Measurements from ENCODE around the gene NTRK3.

Gene NTRK3

GRCh38 chr15:88003541-88004327, 252.8 kb downstream of the NTRK3 start:
- no peak for DNase-seq (ENCODE audit: low read depth in 3 of 3, low spot score in 1 of 3)

- DNase-seq (ENCODE audit: low read depth in 3 of 3, low spot score in 1 of 3) = no peak
Observed at GRCh38 chr15:88002706-88003105, 253.8 kb downstream of the NTRK3 start.

- no peak for DNase-seq (ENCODE audit: low read depth in 3 of 3, low spot score in 1 of 3)
Observed at GRCh38 chr15:87998630-87999029, 257.9 kb downstream of the NTRK3 start.

- DNase-seq (ENCODE audit: low read depth in 3 of 3, low spot score in 1 of 3) = no peak
Observed at GRCh38 chr15:87986776-87987175, 269.8 kb downstream of the NTRK3 start.

- no peak for DNase-seq (ENCODE audit: low read depth in 3 of 3, low spot score in 1 of 3)
Observed at GRCh38 chr15:87985451-87985850, 271.1 kb downstream of the NTRK3 start.

GRCh38 chr15:87981969-87982368, 274.6 kb downstream of the NTRK3 start:
- DNase-seq (ENCODE audit: low read depth in 3 of 3, low spot score in 1 of 3) = no peak

GRCh38 chr15:87977907-87978306, 278.6 kb downstream of the NTRK3 start:
- no peak for DNase-seq (ENCODE audit: low read depth in 3 of 3, low spot score in 1 of 3)

GRCh38 chr15:87976552-87976951, 280.0 kb downstream of the NTRK3 start:
- DNase-seq (ENCODE audit: low read depth in 3 of 3, low spot score in 1 of 3) = no peak

- no peak for DNase-seq (ENCODE audit: low read depth in 3 of 3, low spot score in 1 of 3)
Observed at GRCh38 chr15:87973501-87974215, 282.9 kb downstream of the NTRK3 start.

- no peak for DNase-seq (ENCODE audit: low read depth in 3 of 3, low spot score in 1 of 3)
Observed at GRCh38 chr15:87971076-87971475, 285.5 kb downstream of the NTRK3 start.

- no peak for DNase-seq (ENCODE audit: low read depth in 3 of 3, low spot score in 1 of 3)
Observed at GRCh38 chr15:87967951-87968350, 288.6 kb downstream of the NTRK3 start.

- no peak for DNase-seq (ENCODE audit: low read depth in 3 of 3, low spot score in 1 of 3)
Observed at GRCh38 chr15:87965304-87965703, 291.2 kb downstream of the NTRK3 start.

- no peak for DNase-seq (ENCODE audit: low read depth in 3 of 3, low spot score in 1 of 3)
Observed at GRCh38 chr15:87962428-87962827, 294.1 kb downstream of the NTRK3 start.

GRCh38 chr15:87961851-87962420, 294.6 kb downstream of the NTRK3 start:
- no peak for DNase-seq (ENCODE audit: low read depth in 3 of 3, low spot score in 1 of 3)

GRCh38 chr15:87959662-87960061, 296.9 kb downstream of the NTRK3 start:
- no peak for DNase-seq (ENCODE audit: low read depth in 3 of 3, low spot score in 1 of 3)

- no peak for DNase-seq (ENCODE audit: low read depth in 3 of 3, low spot score in 1 of 3)
Observed at GRCh38 chr15:87959080-87959479, 297.5 kb downstream of the NTRK3 start.

GRCh38 chr15:87955284-87955909, 301.1 kb downstream of the NTRK3 start:
- DNase-seq (ENCODE audit: low read depth in 3 of 3, low spot score in 1 of 3) = no peak

GRCh38 chr15:87954793-87955192, 301.7 kb downstream of the NTRK3 start:
- no peak for DNase-seq (ENCODE audit: low read depth in 3 of 3, low spot score in 1 of 3)

GRCh38 chr15:87952736-87953287, 303.7 kb downstream of the NTRK3 start:
- DNase-seq (ENCODE audit: low read depth in 3 of 3, low spot score in 1 of 3) = no peak

- no peak for DNase-seq (ENCODE audit: low read depth in 3 of 3, low spot score in 1 of 3)
Observed at GRCh38 chr15:87949575-87950223, 306.8 kb downstream of the NTRK3 start.

- DNase-seq (ENCODE audit: low read depth in 3 of 3, low spot score in 1 of 3) = no peak
Observed at GRCh38 chr15:87949151-87949574, 307.4 kb downstream of the NTRK3 start.
